Stimulated activated CD4-positive, alpha-beta T cell treated with anti-CD3 and anti-CD28 coated beads, Interleukin-2, amount 100 ng/mL, for 4 hours (primary cell): ENCODE measurements around the gene SPAG8.
A peak's percentile ranks its signal among the peaks of the same experiment; 100 is the strongest.

Experiments used
- DNase-seq: peaks from one replicate; pipeline ENCODE4 v3.0.0-alpha.2; 2020; ENCODE audit warnings: low read depth

SPAG8 gene

DNA sequence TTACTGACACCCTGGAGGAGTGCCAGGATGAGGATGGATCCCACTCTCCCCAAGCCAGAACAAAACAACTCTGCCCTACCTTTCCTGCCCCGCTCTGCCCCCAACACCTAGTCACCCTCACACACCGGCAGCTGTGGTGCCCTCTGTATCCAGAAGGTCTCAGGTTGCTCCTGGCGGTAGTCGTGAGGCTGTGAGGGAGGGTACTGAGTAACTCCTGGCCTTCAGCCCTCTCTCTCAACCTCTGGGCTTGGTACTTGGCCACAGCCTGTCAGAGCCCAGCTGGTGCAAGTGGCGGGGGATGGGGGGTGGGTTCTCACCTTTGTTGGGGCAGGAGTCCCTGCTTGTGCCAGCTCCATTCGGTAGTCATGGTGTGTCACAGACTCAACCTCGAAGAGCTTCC, 1.9 kb downstream of the SPAG8 start:
- no peak for DNase-seq

DNA sequence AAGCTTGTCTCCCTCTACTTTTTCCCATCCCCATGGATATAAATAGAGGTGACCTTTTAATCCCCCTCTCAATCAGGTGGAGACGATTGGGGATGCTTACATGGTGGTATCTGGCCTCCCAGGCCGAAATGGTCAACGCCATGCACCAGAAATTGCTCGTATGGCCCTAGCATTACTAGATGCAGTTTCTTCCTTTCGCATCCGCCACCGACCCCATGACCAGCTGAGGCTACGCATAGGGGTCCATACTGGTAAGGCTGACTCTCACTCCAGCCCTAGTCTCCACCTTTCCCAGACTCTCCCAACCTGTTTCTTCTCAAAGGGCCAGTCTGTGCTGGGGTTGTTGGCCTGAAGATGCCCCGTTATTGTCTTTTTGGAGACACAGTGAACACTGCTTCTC, 3.6 kb downstream of the SPAG8 start:
- DNase-seq: no peak

DNA sequence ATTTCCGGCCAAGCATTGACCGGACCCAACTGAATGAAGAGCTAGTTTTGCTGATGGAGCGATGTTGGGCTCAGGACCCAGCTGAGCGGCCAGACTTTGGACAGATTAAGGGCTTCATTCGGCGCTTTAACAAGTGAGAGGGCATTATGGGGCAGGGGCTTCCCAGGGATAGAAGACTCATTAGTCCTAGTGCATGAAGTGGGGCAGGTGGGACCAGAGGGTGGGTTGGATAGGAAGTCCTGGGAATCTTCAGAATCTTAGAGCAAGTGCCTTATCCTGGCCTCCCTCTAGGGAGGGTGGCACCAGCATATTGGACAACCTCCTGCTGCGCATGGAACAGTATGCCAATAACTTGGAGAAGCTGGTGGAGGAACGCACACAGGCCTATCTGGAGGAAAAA, 6.0 kb downstream of the SPAG8 start:
- no peak for DNase-seq

DNA sequence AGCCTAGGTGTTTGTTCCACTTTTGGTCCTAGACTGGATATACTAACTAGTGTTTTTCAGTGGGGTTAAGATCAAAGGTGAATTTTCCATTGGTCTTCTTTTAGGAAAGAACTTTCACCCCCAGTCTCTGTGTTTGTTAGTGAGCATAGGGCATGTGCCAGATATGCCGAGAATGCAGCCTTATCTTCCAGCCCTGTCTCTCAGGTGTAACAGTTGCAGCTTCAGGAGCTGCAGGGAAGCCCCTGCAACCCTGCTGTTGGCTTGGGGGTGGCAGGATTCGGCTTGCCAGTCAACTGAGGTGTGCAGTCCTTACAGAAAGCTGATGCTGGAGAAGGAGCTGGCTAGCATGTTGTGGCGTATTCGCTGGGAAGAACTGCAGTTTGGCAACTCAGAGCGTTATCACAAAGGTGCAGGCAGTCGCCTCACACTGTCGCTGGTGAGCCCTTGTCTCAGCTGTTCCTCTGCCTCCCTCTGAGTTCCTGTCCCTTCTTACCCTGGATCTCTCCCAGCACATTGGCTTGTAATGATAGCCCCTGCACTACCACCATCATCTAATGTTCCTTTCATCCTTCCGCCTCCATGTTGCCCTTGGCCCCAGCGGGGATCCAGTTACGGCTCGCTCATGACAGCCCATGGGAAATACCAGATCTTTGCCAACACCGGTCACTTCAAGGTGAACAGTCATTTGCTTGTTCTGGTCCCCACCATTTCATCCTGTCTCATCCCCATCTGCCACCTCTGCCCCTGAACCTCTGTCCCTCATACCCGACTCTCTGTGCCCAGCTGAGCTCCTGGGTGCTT, 10.5 kb downstream of the SPAG8 start:
- no peak for DNase-seq

DNA sequence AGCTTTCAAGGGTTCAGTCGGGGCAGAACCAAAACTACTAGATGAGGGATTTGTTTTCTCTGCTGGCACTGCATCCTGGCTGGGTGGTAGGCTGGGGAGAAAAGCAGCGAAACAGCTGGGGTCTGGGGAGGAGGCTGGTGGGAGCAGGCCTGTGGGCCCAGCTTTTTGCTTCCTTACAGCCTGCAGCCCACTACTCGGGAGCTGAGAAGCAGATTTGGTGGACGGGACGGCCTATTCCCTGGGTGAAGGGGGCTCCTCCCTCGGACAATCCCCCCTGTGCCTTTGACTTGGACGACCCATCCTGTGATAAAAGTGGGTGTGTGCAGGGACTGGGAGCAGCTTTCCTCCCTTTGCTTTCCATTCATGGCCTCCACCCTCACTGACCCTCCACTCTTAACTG, 11.5 kb downstream of the SPAG8 start:
- no peak for DNase-seq

DNA sequence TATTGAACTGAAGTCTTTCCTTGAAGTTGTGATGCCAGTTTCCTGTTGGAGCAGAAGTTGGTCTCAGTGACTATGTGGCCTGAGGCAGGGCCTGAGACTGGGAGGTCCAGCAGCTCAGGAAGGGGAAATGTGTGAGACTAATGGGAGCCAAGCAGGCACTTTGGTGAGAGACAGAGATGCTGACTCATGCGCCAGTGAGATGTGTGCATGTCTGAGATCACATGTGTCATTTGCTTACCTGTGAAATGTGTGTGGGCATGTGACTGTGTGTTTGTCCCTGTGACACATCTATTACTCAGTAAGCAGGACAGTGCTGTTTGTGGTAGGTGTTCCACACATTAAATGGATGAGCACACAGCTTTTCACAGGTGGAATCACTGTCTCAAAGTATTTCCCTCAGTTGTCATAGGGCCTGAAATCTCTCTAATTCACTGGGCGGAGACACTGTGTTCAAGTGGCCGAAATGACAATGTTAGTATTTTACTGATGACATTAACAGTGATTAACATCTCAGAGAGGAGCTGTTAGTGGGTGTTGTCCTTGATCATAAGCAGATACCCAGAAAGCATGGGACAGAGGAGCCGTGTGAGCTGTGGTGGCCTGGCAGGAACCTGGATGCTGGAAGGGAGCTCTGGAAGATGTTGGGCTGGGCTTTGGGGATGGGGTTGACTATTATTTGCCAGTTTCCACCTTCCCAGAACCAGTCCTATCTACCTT, 13.2 kb downstream of the SPAG8 start:
- DNase-seq: peak; percentile 38

DNA sequence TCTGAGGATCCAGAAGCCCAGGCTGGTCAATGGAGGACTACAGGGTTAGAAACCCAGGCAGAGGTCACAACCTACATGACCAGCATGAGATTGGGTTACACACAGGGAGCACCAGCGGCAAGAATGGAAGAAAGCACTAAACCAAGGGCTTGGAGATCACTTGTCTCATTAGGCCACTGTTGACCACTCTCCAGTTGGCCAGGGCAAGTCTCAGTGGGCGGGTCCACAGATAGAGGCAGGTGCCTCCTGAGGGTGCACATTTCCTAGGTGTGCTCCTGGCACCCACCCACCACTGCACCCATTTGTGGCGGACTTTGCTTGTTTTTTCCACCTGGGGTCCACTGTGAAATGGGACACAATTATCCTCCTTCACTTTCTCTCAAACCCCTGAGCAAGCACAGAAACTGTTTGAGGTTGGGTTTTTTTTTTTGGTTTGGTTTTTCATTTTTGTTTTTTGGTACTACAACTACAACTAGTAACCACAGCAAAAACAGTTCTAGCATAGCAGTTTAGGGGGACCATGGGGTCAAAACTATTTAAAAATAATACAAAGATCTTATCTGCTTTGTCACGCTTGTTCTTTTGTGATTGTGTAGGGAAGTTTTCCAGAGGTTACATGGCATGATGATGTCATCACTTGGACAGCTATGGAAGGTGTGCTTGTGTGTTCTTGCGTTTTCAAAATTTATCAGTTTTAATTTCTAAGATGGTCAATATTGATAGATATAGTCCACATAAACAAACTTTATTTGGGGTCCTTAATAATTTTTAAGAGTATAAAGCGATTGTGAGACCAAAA, 14.6 kb downstream of the SPAG8 start:
- no peak for DNase-seq

DNA sequence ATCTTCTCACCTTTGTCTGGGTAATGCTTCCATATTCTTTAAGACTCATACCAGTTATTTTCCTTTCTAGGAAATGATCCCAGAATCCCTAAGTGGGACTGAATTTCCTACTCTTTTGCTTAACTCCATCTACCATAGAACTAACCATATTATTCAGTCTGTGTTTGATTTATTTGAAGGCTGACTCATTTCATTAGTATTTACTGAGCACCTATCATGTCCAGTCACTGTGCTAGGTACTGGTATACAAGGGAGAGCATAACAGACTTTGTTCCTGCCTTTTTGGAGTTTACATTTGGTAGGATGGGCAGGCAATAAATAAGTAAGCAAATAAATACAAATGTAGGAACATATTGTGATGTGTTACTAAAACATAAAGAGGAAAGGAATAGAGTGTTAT, 16.4 kb downstream of the SPAG8 start:
- DNase-seq: no peak

DNA sequence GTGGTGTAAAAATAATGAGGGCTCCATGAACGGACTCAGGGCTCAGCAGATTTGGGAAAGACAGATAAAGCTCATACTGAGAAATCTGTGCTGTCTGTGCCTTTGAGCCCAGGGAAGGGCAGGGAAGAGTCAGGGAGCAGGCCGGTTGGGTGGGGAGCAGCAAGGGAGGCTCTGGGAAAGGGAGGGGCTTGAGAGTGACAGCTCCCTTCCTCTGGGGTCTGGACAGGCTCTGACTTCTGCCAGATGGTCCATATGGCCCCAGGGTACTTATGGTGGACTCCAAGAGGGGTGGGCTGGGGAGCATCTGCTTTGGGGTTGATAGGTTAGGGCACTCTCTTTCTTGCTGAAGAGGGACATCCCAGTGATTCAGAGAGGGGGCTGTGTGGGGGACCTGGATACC, 18.6 kb downstream of the SPAG8 start:
- no peak for DNase-seq

DNA sequence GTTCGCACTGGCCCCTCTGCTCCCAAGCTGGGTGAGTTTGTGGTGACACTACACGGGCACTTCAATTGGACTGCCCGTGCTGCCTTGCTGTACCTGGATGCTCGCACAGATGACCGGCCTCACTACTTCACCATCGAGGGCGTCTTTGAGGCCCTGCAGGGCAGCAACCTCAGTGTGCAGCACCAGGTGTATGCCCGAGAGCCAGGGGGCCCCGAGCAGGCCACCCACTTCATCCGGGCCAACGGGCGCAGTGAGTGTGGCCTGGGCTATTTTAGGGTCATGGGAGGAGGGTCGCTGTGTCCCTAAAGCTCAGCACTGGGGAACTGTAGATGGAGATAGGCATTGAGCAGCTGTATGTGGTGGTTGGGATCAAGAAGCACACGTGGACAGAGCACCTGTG, 19.2 kb downstream of the SPAG8 start:
- DNase-seq: no peak

DNA sequence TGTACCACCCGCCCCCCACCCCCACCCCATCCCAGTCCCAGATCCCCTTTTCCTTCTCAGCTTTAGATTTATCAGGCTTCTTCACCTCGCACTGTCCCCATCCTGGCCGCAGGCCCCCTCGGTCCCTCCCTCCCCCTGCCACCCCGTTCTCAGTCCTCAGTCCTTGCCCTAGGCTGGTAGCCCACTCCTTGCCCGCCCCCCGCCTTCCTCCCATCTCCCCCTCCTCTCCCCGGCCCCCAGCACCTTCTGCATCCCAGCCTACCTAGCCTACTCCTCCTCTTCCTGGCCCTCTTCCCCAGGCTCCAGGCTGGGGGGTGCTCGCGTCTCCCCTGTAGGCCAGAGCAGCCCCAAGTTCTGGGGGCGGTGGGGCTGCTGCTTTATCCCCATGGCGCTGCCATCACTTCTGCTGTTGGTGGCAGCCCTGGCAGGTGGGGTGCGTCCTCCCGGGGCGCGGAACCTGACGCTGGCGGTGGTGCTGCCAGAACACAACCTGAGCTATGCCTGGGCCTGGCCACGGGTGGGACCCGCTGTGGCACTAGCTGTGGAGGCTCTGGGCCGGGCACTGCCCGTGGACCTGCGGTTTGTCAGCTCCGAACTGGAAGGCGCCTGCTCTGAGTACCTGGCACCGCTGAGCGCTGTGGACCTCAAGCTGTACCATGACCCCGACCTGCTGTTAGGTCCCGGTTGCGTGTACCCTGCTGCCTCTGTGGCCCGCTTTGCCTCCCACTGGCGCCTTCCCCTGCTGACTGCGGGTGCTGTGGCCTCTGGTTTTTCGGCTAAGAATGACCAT, 19.8 kb downstream of the SPAG8 start:
- no peak for DNase-seq

DNA sequence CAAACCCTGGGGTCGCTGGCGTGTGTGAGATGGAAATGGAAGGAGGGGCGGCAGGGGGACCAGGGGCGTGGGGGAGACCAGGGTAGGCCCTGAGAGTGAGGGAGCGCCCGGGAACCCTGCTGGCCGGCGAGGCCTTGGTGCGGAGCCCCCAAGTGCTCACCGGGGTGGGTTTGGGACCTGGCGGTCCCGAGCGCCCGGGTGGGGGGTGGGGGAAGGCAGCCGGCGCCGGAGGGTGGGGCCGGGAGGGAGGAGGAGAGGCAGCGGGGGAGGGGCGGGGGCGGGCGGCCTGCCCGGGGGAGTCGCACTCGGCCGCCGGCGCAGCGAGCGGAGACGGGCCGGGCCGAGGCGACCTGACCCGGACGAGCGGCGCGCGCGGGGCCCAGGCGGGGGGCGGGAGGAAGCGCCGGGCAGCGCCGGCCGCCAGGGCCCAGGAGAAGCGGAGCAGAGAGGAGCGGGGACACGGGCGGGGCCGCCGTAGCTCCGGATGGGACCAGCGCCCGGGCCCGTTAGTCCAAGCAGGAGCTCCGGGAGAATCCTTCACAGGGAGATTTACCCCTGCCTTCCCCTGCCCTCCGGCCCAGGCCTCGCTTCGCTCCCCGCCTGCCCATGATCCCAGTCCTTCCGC, 20.7 kb downstream of the SPAG8 start, which contains the start of gene NPR2:
TSS of gene NPR2 (plus strand) at position 295 of the 625 bp plus-strand sequence. CDS start 818 bp downstream, outside the sequence.
- no peak for DNase-seq

DNA sequence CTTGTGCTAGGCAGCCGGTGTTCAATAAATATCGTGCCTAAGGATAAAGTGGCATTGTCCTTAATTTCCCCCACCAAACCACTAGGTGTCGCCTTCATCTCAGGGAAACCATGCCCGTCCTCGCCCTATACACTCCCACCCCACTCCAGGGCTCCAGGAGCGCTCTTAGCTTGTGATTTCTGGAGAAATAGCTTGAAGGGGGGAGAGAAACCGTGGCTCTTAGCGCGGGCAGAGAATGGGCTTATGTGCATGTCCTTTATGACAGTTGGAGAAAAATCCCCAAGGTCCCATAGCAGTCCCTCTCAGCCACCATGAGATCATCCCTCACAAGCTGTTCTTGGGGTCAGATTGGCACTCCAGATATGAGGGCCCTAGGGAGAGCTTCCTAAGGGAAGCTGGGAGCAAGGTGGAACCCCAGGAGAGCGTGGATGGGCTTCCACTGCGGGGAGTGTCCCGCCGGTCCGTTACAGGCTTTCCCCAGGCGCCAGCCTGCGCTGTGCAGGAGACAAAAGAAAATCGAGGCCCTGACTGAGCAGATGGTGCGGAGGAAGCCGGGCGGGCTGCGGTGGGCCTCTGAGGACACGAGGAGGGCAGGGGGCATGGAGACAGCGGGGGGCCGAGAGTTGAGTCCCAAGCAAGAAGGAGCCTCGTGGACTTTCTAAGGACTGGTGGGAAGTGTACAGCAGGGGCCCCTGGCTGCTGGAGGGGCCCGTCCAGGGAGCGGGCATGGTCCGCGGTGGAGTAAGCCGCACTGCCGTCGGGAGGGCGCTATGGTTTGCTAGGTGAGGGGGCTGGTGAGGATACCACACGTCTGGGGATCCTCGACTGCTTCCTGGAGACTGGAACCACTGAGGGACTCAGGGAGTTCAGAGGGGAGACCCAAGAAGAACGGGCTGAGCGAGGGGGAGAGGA, 21.4 kb downstream of the SPAG8 start:
- peak; percentile 44 for DNase-seq

DNA sequence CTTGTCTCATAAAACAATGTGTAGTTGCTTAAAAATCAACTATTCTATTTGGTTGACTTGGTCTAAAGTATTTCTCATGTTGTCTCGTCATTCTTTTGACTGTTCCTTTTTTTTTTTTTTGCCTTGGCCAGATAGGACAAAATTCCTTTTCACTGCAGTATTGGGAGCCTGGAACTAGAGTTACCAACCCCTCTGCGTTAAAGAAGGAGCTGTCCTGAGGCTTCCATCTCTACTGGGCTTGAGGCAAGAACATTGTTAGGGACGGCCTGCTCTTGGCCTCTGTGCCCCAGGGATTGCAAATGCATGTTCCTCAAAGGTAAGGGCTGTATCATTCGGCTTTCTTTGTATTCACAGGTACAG, 22.1 kb downstream of the SPAG8 start:
- no peak for DNase-seq

DNA sequence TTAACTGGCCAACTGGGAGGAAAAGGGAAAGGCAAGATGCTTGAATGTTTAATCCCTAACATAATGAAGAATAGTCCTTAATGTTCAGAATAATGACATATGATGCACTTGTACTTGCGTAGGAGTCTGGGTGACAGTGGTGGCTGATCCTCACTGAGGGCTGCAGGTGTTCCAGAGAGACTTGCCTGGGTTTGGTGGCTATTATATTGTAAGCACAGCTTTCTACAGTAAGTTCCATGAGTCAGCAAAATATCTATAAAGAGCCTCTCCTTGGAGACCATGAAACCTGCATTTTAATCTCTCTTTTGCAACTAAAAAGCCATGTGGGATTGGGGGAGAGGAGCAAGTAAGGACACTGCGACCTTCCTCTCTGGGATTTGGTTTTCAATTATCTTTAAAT, 22.5 kb downstream of the SPAG8 start:
- DNase-seq: no peak

DNA sequence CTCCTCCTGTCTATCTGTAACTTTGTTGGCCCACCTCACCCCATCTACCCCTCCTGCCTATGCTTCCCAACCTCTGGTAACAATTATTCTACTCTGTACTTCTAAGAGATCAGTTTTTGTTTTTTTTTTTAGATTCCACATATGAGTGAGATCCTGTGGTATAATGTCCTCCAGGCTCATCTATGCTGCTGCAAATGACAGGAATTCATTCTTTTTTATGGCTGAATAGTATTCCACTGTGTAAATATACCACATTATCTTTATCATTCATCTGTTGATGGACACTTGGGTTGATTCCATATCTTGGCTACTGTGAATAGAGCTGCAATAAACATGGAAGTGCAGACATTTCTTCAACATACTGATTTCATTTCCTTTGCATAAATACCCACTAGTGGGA, 28.6 kb downstream of the SPAG8 start:
- no peak for DNase-seq

DNA sequence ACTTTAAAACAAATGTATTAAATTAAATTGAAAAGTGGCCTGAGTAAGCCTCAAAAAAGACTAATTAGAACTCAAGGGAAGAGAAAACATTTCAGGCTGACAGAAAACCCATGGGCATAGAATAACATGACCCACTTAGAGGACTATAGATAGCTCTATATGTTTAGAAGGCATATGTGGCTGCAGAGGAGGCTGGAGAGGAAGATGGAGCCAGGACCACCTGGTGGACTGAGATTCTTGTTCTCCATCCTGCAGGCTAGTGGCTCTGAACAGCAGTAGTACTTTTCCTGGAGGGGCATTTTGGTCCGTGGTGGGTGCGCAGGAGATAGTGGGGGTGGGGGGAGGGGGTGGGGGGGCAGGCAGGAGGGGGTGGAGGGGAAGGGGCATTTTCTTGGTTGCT, 31.0 kb downstream of the SPAG8 start:
- DNase-seq: no peak

DNA sequence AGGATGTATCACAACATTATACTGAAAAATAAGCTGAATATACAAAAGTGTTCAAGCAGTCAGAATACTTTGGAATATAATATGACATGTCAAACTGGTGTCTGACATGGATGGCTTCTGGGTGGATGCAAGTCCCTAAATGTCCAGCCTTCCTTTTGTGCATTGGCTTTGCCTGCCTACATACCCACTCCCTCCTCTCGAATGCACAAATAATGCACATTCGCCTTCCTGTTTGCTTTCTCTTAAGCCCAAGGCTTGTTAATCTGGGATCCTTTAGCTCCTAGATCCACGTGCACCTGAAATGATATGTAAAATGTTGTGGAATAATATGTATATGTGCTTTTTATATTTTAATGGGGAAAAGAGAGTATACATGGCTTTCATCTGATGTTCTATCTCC, 33.6 kb downstream of the SPAG8 start:
- no peak for DNase-seq

DNA sequence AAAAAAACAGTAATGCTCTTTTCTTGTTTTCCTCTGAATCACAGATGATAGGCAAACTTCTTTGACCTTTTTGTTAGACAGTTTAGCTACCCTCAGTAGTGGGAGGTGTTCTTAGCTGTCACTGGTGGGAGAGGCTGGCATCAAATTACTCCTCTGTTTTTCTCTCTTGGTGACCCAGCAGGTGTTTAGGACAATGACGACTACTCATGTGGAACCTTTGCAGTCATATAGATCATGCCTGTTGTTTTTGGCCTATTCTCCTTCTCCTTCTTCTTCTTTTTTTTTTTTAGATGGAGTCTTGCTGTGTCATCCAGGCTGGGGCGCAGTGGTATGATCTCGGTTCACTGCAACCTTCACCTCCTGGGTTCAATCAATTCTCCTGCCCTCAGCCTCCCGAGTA, 36.0 kb downstream of the SPAG8 start:
- DNase-seq: no peak

DNA sequence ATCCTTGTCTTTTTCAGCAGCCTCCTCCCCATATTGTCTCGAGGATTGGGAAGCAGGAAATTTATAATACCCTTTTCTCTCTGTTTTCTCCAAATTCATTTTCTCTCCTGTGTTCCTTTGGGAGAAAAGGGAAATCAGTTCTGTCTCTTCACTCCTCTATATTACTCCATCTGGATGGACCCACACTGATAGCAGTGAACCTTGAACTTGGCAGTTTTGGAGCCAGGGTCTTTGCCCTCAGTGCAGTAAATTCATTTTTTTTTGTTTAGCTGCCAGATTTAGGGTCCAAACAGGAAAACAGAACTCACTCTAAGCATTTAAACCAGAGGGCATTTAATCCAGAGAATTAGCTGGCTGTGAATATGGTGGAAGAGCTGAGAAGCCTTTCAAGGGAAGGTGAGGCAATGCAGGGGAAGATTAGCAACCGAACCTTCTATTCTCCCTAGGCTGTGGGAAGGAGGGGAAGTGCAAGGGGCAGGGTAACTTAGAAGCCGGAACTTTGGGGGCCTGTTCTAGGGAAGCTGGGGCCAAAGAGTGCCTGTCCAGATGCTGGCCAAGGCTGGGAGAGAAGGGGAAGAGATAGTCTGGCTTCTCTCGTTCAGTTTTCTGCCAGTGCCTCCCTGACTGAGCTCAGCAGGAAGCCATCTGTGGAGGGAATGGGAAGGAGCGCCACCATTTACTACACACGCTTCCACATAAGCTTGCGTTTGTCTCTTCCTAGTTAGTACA, 37.0 kb downstream of the SPAG8 start:
- no peak for DNase-seq
